SK-N-MC (cell line): Measurements from ENCODE around the gene CNP.
A peak's percentile ranks its signal among the peaks of the same experiment; 100 is the strongest.

Experiments
- DNase-seq: peaks from one replicate; pipeline ENCODE4 v3.0.0-alpha.2; 2011; ENCODE audit warnings: low read depth, low spot score
- H3K27ac ChIP-seq: fragments of 200-600 bp; sonication (generic); 2 replicates; pipeline ENCODE4 v1.5.1; 2016; ENCODE audit warnings: mixed run types
- H3K36me3 ChIP-seq: fragments of 200-600 bp; sonication (generic); 2 replicates; pipeline ENCODE4 v1.6.1; 2017; ENCODE audit warnings: antibody characterized with exemption, low read length, mixed read lengths; ENCODE audit not compliant: insufficient read depth
- H3K4me3 ChIP-seq: fragments of 200-600 bp; sonication (generic); 2 replicates; pipeline ENCODE4 v1.5.1; 2016
- H3K9ac ChIP-seq: fragments of 200-600 bp; sonication (generic); 2 replicates; pipeline ENCODE4 v1.8.0; 2017; ENCODE audit warnings: mixed run types, mixed read lengths; ENCODE audit not compliant: insufficient read length
- H3K9me3 ChIP-seq: fragments of 200-600 bp; sonication (generic); 2 replicates; pipeline ENCODE4 v1.6.1; 2017; ENCODE audit warnings: low read depth, mild to moderate bottlenecking, antibody characterized with exemption, low read length, moderate library complexity, mixed read lengths
- EZH2 ChIP-seq: fragments of 200-600 bp; sonication (generic); IDR thresholded peaks from one replicate; pipeline ENCODE4 v1.6.1; 2017; ENCODE audit warnings: antibody characterized with exemption
- FOXP2 ChIP-seq: optimal IDR thresholded peaks from 2 replicates; pipeline ENCODE3; 2011; ENCODE audit warnings: mild to moderate bottlenecking, moderate library complexity; ENCODE audit not compliant: insufficient read depth; ENCODE audit errors: extremely low read length, control extremely low read depth
- POLR2AphosphoS5 ChIP-seq: IDR thresholded peaks from 2 replicates; pipeline ENCODE4 v1.6.1; 2012; ENCODE audit warnings: mild to moderate bottlenecking, low read depth, low read length, borderline replicate concordance

Gene CNP

DNA sequence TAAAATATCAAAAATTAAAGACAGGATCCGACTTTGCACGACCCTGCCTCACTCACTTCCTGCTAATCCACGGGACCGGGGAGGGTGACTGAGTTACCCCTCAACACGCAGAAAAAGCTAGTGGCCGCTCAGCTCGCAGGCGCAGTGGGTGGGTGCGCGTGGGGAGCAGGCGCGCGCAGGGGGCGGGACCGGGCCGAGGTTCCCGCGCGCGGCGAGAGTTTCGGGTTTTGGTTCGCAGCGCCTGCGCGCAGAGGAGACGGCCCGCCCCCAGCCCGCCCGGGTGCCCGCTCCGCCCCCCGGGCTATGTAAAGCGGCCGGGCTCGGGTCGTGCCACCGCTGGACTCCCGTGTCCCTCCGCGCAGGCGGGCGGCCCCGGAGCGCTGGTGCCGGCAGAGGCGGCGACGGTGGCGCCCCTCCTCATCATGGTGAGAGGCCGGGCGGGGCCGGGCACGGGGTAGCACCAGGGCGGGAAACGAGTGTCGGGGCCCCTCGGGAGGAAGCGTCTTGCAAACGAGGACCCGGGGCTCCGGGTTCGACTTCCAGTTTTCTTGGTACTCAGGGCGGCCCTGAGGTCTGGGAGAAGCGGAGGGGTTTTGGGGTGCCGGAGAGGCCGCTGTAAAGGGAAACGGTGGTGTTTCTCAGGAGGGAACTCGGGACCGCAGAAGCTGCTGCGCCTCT lies at the start of gene CNP:
Gene CNP (plus strand): TSS at position 333 of the 678 bp plus-strand sequence. CDS start 90 bp downstream, at position 423.
- TF ChIP-seq FOXP2 (no peak), POLR2AphosphoS5 (peak; percentile 83)
- peak within 1 kb of the TSS; percentile 96 for H3K9ac ChIP-seq
- H3K9me3 ChIP-seq = no peaks in the 10 kb centered on the region
- H3K4me3 ChIP-seq = peak within 1 kb of the TSS; percentile 98
- no peak for DNase-seq
- peaks cover 30% of the 10 kb centered on the region; the same call in 1 of the 2 replicates for H3K36me3 ChIP-seq
- peak within 1 kb of the TSS; percentile 79 for H3K27ac ChIP-seq

DNA sequence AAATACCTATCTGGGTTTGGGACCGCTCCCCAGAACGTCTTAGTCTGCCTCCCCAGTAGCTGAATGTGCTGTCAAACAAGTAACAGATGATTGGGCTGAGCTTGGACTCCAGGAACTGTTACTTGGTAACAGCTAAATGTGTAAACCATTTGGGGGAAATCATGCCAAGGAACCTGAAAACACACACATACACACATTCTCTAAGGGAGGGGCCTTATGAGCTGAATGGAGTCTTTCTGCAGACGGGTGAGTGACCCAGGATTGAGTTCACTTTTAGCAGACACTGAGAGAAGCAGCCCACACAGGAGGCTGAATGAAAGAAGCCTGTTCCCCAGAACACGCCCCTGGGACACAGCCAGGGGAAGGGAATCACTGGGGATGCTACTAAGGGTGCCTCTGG lies 49.4 kb upstream of the CNP start:
- Histone ChIP-seq H3K27ac (no peak overlapping the region), H3K9me3 (no peaks in the 10 kb centered on the region), H3K4me3 (peak overlapping the region; percentile 98), H3K36me3 (peaks cover 17% of the 10 kb centered on the region), H3K9ac (peak overlapping the region; percentile 91)
- DNase-seq = no peak
- TF ChIP-seq FOXP2 = no peak
- no peak for TF ChIP-seq POLR2AphosphoS5
- TF ChIP-seq EZH2 = no peak

DNA sequence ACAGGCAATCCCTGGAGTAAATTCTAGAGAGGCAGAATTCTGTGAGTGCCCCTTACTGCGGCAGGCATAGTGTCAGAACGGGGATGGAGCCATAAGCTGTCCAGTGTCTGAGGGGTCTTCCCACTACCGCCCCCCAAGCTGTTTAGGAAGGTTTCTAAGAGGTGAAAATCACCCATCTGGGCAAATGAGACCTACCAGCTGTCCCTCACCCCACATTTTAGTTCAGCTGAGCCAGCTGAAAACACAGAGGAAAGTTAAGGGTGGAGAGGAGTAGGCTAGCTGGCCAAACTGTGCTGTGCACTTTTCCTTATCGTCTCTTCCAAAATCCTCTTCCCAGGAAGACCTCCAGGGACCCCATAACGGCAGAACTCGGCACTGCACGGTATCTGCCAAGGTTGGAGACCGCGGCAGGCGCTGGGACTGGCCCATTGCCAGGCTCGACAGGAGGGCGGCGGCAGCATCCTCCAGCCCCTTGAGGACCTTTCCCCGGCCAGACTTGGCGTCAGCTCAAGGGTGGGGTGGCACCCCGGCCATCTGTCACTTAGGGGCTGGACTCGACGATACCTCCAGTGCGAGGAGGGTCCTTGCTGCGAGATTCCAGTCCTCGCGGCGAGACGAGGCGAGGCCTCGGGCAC lies 48.8 kb upstream of the CNP start:
- peak overlapping the region; percentile 98 for H3K4me3 ChIP-seq
- H3K9ac ChIP-seq = peak overlapping the region; percentile 91
- TF ChIP-seq POLR2AphosphoS5 (no peak), FOXP2 (no peak), EZH2 (no peak)
- no peaks in the 10 kb centered on the region for H3K9me3 ChIP-seq
- H3K36me3 ChIP-seq = peaks cover 11% of the 10 kb centered on the region
- no peak overlapping the region for H3K27ac ChIP-seq
- DNase-seq = no peak

DNA sequence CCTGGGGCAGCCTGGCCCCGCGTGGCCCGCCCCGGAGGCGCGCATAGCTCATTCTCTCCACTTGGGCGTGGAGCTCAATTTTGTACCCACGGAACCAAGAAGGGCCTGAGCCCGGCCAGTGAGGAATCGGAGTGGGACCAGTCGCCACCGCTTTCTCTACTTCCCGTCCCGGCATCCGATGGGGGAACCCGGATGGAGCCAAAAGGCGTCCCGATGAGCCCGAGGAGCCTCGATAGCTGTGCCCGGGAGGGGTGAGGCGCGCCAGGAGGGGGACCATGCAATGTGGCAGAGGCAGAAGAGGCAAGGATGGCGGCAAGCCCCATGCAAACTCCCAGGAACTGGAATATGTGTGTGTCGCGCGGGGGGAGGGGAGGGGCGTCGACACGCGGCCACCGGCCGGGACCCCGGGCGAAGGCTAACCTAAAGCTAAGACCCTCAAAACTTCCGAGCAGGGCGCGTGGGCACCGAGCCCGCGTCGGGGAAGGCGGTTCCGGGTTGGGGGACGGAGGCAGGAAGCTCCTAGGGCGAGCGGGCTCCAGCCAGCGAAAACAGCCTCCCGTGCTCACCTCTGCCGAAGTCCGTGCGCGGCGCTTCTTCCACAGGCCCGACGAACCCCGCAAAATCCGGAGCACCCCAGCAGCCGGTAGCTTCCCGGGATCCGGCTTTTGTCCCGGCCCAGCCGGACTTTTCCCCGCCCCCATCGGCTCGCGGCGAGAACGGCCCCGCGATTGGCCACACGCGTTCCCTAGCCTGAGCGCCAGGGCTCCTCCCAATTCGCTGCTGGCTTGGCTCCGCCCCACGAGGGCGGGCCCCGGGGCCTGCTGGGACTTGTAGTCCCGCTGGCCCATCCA lies 48.1 kb upstream of the CNP start, which contains the start of gene ACLY:
Gene ACLY (minus strand): TSS at position 638 of the 851 bp plus-strand sequence. CDS start 5,078 bp downstream, outside the sequence.
- no peaks in the 10 kb centered on the region for H3K9me3 ChIP-seq
- peak within 1 kb of the TSS; percentile 98 for H3K4me3 ChIP-seq
- TF ChIP-seq POLR2AphosphoS5 = peak; percentile 94
- no peak for TF ChIP-seq EZH2
- peak; percentile 33 for TF ChIP-seq FOXP2
- DNase-seq = peak; percentile 66
- H3K36me3 ChIP-seq = peaks cover 4% of the 10 kb centered on the region; the same call in 1 of the 2 replicates
- H3K9ac ChIP-seq = peak within 1 kb of the TSS; percentile 91
- peak within 1 kb of the TSS; percentile 67 for H3K27ac ChIP-seq

DNA sequence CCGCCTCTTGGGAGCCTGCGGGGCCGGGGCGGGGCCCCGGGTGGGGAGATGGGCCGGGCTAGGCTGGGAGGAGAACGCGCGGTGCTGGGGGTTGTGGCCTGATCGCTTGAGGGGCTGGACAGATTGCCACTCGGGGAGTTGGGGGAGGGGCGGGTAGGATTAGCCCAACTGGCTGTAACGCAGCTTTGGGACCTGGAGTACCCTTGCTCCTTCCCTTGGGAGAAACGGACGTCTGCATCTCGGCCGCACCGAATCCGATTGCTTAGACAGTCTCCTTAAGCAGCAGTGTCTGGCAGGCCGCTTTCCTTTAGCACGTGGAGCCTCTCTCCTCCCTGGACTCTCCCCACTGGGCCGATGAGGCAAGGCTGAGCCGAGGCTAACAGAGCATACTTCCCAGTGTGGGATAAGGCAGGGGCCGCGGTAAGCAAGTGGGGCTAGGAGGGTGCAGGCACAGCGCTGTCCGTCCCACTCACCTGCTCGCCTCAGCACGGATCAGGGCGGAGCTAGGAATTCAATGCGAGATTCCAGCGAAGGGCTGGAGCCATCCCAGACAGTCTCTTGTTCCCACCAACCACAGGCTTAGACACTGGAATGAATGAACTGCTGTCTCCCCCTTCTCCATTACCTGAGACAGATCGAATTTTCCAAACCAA lies 47.3 kb upstream of the CNP start:
- DNase-seq = no peak
- H3K27ac ChIP-seq = peak overlapping the region; percentile 62
- H3K9ac ChIP-seq = peak overlapping the region; percentile 40
- no peaks in the 10 kb centered on the region; the same call in 1 of the 2 replicates for H3K36me3 ChIP-seq
- TF ChIP-seq EZH2 (no peak), POLR2AphosphoS5 (peak; percentile 5; the same call in 1 of the 2 replicates)
- H3K4me3 ChIP-seq = peak overlapping the region; percentile 98
- H3K9me3 ChIP-seq = no peaks in the 10 kb centered on the region

DNA sequence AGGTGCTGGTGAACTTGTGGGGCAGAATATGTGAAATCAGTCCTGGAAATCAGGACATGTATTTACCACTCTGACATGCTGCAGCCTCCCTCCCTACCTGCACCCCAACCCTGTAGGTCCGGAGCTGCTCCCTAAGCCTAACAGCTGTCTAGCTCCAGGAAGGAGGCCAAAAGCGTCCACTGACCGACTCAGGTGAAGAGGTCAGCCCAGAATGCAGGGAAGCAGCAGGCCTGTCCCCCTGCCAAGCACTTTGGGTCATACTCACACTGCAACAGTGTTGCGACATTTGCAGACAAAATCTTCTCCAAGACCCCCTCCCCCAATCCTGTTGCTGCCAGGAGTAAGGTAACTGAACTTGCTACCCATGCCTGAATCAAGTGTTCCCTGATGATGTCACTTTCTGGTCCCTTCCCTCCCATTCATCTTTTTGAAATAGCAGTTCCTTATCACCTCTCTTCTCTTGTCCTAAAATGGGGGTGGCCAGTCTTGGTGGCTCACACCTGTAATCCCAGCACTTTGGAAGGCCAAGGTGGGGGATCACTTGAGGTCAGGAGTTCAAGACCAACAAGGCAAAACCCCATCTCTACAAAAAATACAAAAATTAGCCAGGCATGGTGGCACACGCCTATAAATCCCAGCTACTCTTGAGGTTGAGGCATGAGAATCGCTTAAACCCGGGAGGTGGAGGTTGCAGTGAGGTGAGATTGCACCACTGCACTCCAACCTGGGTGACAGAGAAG lies 46.6 kb upstream of the CNP start:
- Histone ChIP-seq H3K9ac (no peak overlapping the region), H3K27ac (peak overlapping the region; percentile 62; the same call in 1 of the 2 replicates), H3K9me3 (no peaks in the 10 kb centered on the region), H3K36me3 (no peaks in the 10 kb centered on the region), H3K4me3 (peak overlapping the region; percentile 98)
- TF ChIP-seq POLR2AphosphoS5 = no peak
- TF ChIP-seq EZH2 = no peak
- no peak for TF ChIP-seq FOXP2
- DNase-seq = no peak

DNA sequence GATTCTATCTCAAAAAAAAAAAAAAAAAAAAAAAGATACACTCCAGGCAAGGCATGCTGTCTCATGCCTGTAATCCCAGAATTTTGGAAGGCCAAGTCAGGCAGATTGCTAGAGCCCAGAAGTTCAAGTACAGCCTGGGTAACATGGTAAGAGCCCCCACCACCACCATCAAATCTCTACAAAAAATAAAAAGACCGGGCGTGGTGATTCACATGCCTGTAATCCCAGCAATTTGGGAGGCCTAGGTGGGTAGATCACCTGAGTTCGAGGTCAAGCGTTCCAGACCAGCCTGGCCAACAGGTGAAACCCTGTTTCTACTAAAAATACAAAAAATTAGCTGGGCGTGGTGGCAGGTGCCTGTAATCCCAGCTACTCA lies 46.0 kb upstream of the CNP start:
- H3K9ac ChIP-seq = no peak overlapping the region
- no peaks in the 10 kb centered on the region for H3K36me3 ChIP-seq
- H3K9me3 ChIP-seq = no peaks in the 10 kb centered on the region
- no peak for DNase-seq
- H3K4me3 ChIP-seq = no peak overlapping the region
- no peak overlapping the region for H3K27ac ChIP-seq
- TF ChIP-seq EZH2 = no peak
